ENCODE results near the gene GYPE. TPM values are rescaled to one million over a fixed set of nuclear protein-coding genes. Genes with fewer than 3 reads are reported as not detected.
"Not testable (repeated sequence)": the region's sequence is repeated elsewhere in the genome, so short reads cannot be mapped to it uniquely, and the experiment has no call there.

GYPE gene
- total and polyA plus RNA-seq, 2 experiments from 2014 or later: 2.5 to 4.0 TPM

DNA sequence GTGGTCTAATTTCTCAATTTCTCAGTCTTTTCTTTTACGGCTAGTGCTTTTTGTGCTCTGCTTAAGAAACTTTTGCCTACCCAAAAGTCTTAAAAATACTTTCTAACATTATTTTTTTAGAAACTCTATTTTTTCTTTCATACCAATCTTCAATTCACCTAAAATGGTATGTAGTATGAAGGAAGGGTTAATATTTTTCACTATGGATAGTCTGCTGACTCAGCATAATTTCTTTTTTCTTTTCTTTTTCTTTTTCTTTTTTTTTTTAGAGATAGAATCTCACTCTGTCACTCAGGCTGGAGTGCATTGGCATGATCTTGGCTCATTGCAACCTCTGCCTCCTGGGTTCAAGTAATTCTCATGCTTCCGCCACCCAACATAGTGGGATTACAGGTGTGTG lies 34.2 kb upstream of the GYPE start:
- Histone ChIP-seq H3K4me3 (no peak overlapping the region), H3K9me3 (ENCODE audit: low read depth) (no peaks in the 10 kb centered on the region), H3F3A (ENCODE audit: insufficient read depth) (no peaks in the 10 kb centered on the region), H3K9ac (no peak overlapping the region), H3K9me2 (ENCODE audit: insufficient read depth) (no peaks in the 10 kb centered on the region), H2AFZ (no peak overlapping the region), H3K27ac (no peak overlapping the region), H3K27me3 (replicated peaks; ENCODE audit: insufficient read depth) (no peaks in the 10 kb centered on the region), H3K36me3 (ENCODE audit: low read depth) (no peaks in the 10 kb centered on the region), H3K79me2 (ENCODE audit: insufficient read depth) (no peaks in the 10 kb centered on the region), H3K4me1 (ENCODE audit: insufficient read depth) (no peaks in the 10 kb centered on the region), H4K20me1 (ENCODE audit: insufficient read depth) (no peaks in the 10 kb centered on the region), H3K4me2 (ENCODE audit: unreplicated experiment) (no peak overlapping the region)
- TF ChIP-seq EZH2phosphoT487 (IDR thresholded peaks at IDR 0.05; ENCODE audit: insufficient read depth, low read depth) (no peak), EZH2 (IDR thresholded peaks at IDR 0.05; ENCODE audit: insufficient read depth, poor library complexity, severe bottlenecking) (no peak)
- in situ Hi-C loops (cut with MboI): no loop called here
- DNase-seq: no peak
- 93 to 97% methylated on average over 2 of the region's 2 CpGs for WGBS, 2 experiments (ENCODE audit: low coverage in 1 of 2, low lambda C conversion rate in 2 of 2, missing lambda C conversion rate in 2 of 2)

DNA sequence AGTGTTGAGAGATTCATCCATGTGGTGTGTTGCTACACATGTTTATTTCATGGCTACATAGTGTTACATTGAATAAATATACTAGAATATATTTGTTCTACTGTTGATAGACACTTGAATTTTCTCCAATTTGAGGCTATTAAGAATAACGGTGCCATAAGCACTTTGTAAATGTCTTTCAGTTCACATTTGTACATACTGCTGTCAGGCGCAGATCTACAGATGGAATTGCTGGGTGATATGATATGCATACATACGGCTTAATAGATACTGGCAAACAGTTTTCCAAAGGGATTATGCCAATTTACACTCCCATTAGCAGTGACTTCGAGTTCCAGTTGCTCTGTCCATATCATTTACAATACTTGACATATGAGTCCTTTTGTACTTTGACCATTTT lies 33.5 kb upstream of the GYPE start:
- in situ Hi-C loops (cut with MboI); H3K27ac ChIP-seq; H3K4me2 ChIP-seq (ENCODE audit: unreplicated experiment); H3K4me3 ChIP-seq; H4K20me1 ChIP-seq (ENCODE audit: insufficient read depth); H3K79me2 ChIP-seq (ENCODE audit: insufficient read depth); H3K9me2 ChIP-seq (ENCODE audit: insufficient read depth); H2AFZ ChIP-seq; H3K9me3 ChIP-seq (ENCODE audit: low read depth); H3K9ac ChIP-seq; H3K36me3 ChIP-seq (ENCODE audit: low read depth); H3F3A ChIP-seq (ENCODE audit: insufficient read depth); H3K27me3 ChIP-seq (replicated peaks; ENCODE audit: insufficient read depth); H3K4me1 ChIP-seq (ENCODE audit: insufficient read depth); DNase-seq: not testable (repeated sequence)
- 54 to 58% methylated on average over 4 of the region's 4 CpGs for WGBS, 2 experiments (ENCODE audit: low coverage in 1 of 2, low lambda C conversion rate in 2 of 2, missing lambda C conversion rate in 2 of 2)

GRCh38 chr4:143921181-143921580 lies 15.8 kb upstream of the GYPE start:
- no peaks in the 10 kb centered on the region for H3F3A ChIP-seq (ENCODE audit: insufficient read depth)
- no peak overlapping the region for H3K9ac ChIP-seq
- in situ Hi-C loops (cut with MboI): no loop called here
- H2AFZ ChIP-seq: no peak overlapping the region
- H4K20me1 ChIP-seq (ENCODE audit: insufficient read depth): no peaks in the 10 kb centered on the region
- TF ChIP-seq EZH2phosphoT487 (IDR thresholded peaks at IDR 0.05; ENCODE audit: insufficient read depth, low read depth) (no peak), EZH2 (IDR thresholded peaks at IDR 0.05; ENCODE audit: insufficient read depth, poor library complexity, severe bottlenecking) (no peak)
- no peaks in the 10 kb centered on the region for H3K79me2 ChIP-seq (ENCODE audit: insufficient read depth)
- no peaks in the 10 kb centered on the region for H3K36me3 ChIP-seq (ENCODE audit: low read depth)
- no peak overlapping the region for H3K4me3 ChIP-seq
- no peaks in the 10 kb centered on the region for H3K4me1 ChIP-seq (ENCODE audit: insufficient read depth)
- WGBS, 2 experiments (ENCODE audit: low coverage in 1 of 2, low lambda C conversion rate in 2 of 2, missing lambda C conversion rate in 2 of 2): 89 to 91% methylated on average over 6 of the region's 6 CpGs
- no peaks in the 10 kb centered on the region for H3K9me3 ChIP-seq (ENCODE audit: low read depth)
- DNase-seq: no peak
- no peak overlapping the region for H3K4me2 ChIP-seq (ENCODE audit: unreplicated experiment)
- H3K27ac ChIP-seq: no peak overlapping the region
- no peaks in the 10 kb centered on the region for H3K27me3 ChIP-seq (replicated peaks; ENCODE audit: insufficient read depth)
- H3K9me2 ChIP-seq (ENCODE audit: insufficient read depth): no peaks in the 10 kb centered on the region

GRCh38 chr4:143916485-143916884 lies 11.1 kb upstream of the GYPE start:
- H3K27me3 ChIP-seq (replicated peaks; ENCODE audit: insufficient read depth); in situ Hi-C loops (cut with MboI): not testable (repeated sequence)
- WGBS, 2 experiments (ENCODE audit: low coverage in 1 of 2, low lambda C conversion rate in 2 of 2, missing lambda C conversion rate in 2 of 2): 94 to 95% methylated on average over 5 of the region's 5 CpGs

DNA sequence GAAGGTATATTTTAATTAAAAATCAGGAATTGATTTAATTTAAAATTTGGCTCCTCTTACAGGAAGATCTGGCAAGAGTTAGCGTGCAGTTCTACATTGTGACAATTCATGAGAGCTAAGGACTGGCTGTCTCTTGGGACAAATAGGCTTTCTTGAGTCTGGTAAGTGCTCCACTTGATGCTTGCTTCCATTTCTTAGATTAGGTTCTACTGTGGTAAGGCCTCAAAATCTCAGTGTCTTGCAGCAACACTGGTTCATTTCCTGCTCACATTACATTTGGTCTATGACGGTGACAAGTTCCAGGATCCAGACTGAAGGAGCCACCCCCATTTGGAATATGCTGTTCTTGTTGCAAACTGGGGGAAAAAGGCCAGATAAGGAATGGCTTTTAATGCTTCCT lies 7.1 kb upstream of the GYPE start:
- H4K20me1 ChIP-seq (ENCODE audit: insufficient read depth); H3K9me3 ChIP-seq (ENCODE audit: low read depth); H3K27me3 ChIP-seq (replicated peaks; ENCODE audit: insufficient read depth); H3K4me1 ChIP-seq (ENCODE audit: insufficient read depth); H3K9me2 ChIP-seq (ENCODE audit: insufficient read depth); in situ Hi-C loops (cut with MboI); H3K36me3 ChIP-seq (ENCODE audit: low read depth); H3F3A ChIP-seq (ENCODE audit: insufficient read depth): not testable (repeated sequence)
- peak; percentile 2 for DNase-seq
- Histone ChIP-seq H3K27ac (peak overlapping the region; percentile 76), H3K4me3 (peak overlapping the region; percentile 99), H2AFZ (peak overlapping the region; percentile 95), H3K9ac (peak overlapping the region; percentile 91), H3K79me2 (ENCODE audit: insufficient read depth) (peaks cover 34% of the 10 kb centered on the region), H3K4me2 (ENCODE audit: unreplicated experiment) (peak overlapping the region; percentile 100)
- 11 to 14% methylated on average over 2 of the region's 2 CpGs for WGBS, 2 experiments (ENCODE audit: low coverage in 1 of 2, low lambda C conversion rate in 2 of 2, missing lambda C conversion rate in 2 of 2)

More at GRCh38 chr4:143916485-143916884, 11.1 kb upstream of the GYPE start:
- not testable (repeated sequence) for H3K27ac ChIP-seq; H3K4me1 ChIP-seq (ENCODE audit: insufficient read depth); H3K4me3 ChIP-seq; H3K9me2 ChIP-seq (ENCODE audit: insufficient read depth); H4K20me1 ChIP-seq (ENCODE audit: insufficient read depth); H3K9me3 ChIP-seq (ENCODE audit: low read depth); DNase-seq; H3K9ac ChIP-seq; H3K36me3 ChIP-seq (ENCODE audit: low read depth); H3K4me2 ChIP-seq (ENCODE audit: unreplicated experiment); H2AFZ ChIP-seq; H3K79me2 ChIP-seq (ENCODE audit: insufficient read depth); H3F3A ChIP-seq (ENCODE audit: insufficient read depth)

- H3K4me1 ChIP-seq (ENCODE audit: insufficient read depth); H3K27me3 ChIP-seq (replicated peaks; ENCODE audit: insufficient read depth); H3F3A ChIP-seq (ENCODE audit: insufficient read depth); in situ Hi-C loops (cut with MboI); H3K9me2 ChIP-seq (ENCODE audit: insufficient read depth); H3K36me3 ChIP-seq (ENCODE audit: low read depth); H4K20me1 ChIP-seq (ENCODE audit: insufficient read depth); H3K9me3 ChIP-seq (ENCODE audit: low read depth): not testable (repeated sequence)
- DNase-seq: peak; percentile 69
- H3K4me3 ChIP-seq: peak overlapping the region; percentile 99
- peak overlapping the region; percentile 91 for H3K9ac ChIP-seq
- WGBS, 2 experiments (ENCODE audit: low coverage in 1 of 2, low lambda C conversion rate in 2 of 2, missing lambda C conversion rate in 2 of 2): 1 to 5% methylated on average over 34 to 56 of the region's 59 CpGs
- peak overlapping the region; percentile 100 for H3K4me2 ChIP-seq (ENCODE audit: unreplicated experiment)
- H3K27ac ChIP-seq: peak overlapping the region; percentile 76
- H2AFZ ChIP-seq: peak overlapping the region; percentile 95
- H3K79me2 ChIP-seq (ENCODE audit: insufficient read depth): peaks cover 38% of the 10 kb centered on the region
Observed at GRCh38 chr4:143911528-143912417, 6.4 kb upstream of the GYPE start.

- 6 to 8% methylated on average over 2 of the region's 2 CpGs for WGBS, 2 experiments (ENCODE audit: low coverage in 1 of 2, low lambda C conversion rate in 2 of 2, missing lambda C conversion rate in 2 of 2)
- H3F3A ChIP-seq (ENCODE audit: insufficient read depth); H4K20me1 ChIP-seq (ENCODE audit: insufficient read depth); H3K9me3 ChIP-seq (ENCODE audit: low read depth); in situ Hi-C loops (cut with MboI); H3K9me2 ChIP-seq (ENCODE audit: insufficient read depth); H3K36me3 ChIP-seq (ENCODE audit: low read depth); H3K27me3 ChIP-seq (replicated peaks; ENCODE audit: insufficient read depth); H3K4me1 ChIP-seq (ENCODE audit: insufficient read depth): not testable (repeated sequence)
- peak; percentile 40 for DNase-seq
- Histone ChIP-seq H3K4me3 (peak overlapping the region; percentile 99), H3K27ac (peak overlapping the region; percentile 76), H3K4me2 (ENCODE audit: unreplicated experiment) (peak overlapping the region; percentile 100), H3K79me2 (ENCODE audit: insufficient read depth) (peaks cover 38% of the 10 kb centered on the region), H2AFZ (peak overlapping the region; percentile 95), H3K9ac (peak overlapping the region; percentile 91)
Observed at GRCh38 chr4:143910906-143911305, 5.5 kb upstream of the GYPE start.
